Erythroblast (primary cell): ENCODE data around the gene THRB.

Experiments used
- GATA1 ChIP-seq: IDR thresholded peaks from 2 replicates; pipeline ENCODE4 v1.6.1; 2011; ENCODE audit warnings: low read depth, mild to moderate bottlenecking, control low read depth, low read length, moderate library complexity
- POLR2A ChIP-seq: IDR thresholded peaks from 2 replicates; pipeline ENCODE4 v1.6.1; 2011; ENCODE audit warnings: mild to moderate bottlenecking, low read length

DNA sequence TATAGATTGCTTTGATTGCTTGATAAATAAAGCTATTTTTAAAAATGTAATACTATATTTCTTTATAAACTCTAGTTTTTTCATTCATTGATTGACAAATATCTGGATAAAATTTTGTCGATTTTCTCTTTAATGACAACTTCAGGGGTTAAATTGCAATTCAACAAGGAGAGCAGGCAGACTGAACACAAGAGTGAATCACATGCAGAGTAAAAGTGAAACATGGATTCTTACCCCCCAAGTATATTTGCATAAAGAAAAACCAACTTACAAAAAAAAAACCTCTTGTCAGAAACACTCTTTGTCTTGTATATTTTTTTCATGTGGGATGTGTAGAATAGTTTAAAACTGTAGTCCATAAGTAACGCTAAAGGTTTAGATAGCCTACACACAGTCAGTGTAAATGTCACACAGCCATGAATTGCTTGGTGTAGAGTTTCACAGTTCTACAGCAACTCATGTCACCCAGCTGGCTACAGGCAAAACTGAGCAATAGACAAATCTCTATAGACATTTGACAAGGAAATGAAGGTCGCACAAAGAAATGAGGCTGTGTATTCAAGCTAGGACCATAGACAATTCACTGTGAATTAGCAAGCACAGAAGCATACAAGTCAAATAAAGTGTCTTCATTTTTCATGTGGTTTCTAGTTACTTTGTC is 141.6 kb downstream of the THRB start:
- TF ChIP-seq POLR2A (no peak), GATA1 (no peak)
